GM12892 (cell line): ENCODE measurements around the gene SLIT3.

Source experiments
- DNase-seq: peaks from one replicate; pipeline ENCODE4 v3.0.0; 2011; ENCODE audit not compliant: insufficient read length
- FAIRE-seq: peaks from 2 replicates; lab custom pipeline; 2011; peaks lifted over from hg19 to GRCh38; lab: Jason Lieb, UNC
- POLR2A ChIP-seq: IDR thresholded peaks from 2 replicates; pipeline ENCODE4 v1.6.1; 2011; ENCODE audit warnings: low read depth, low read length, control low read depth
- POLR2AphosphoS5 ChIP-seq: IDR thresholded peaks from 2 replicates; pipeline ENCODE4 v1.6.1; 2011; ENCODE audit warnings: low read depth, low read length, control low read depth
- TAF1 ChIP-seq: IDR thresholded peaks from 2 replicates; pipeline ENCODE4 v1.6.1; 2011; ENCODE audit warnings: low read depth, mild to moderate bottlenecking, control low read depth, low read length, borderline replicate concordance

Gene SLIT3

DNA sequence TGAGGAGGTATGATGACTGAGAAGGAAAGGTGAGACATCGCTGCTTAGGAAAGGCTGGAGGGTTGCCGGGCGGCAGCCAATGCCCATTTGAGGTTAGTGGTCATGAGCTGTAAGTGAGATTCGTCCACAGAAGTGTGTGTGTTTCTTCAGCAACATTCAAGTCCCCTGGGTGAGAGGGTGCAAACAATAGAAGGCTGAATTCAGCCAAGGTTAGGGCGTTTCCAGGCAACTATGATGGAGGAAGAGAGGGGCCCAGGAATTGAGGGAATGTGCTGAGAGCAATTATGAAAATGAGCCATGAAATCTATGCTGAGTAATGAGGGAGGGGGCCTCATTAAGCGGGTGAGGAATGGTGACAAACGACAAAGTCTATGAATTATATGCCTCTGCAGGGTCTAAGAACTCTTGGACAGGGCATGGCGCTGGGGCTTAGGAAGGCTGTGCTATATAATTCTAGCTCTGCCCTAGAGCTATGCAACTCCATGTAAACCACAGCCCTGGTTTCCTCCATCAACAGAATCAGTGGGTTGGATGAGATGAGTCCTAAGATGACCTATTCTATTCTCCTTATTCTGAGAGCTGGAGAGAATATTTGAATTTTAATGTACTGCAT, 96.0 kb downstream of the SLIT3 start:
- DNase-seq (no peak), FAIRE-seq (no peak)
- TF ChIP-seq TAF1 = no peak
- no peak for TF ChIP-seq POLR2AphosphoS5
- TF ChIP-seq POLR2A = no peak

DNA sequence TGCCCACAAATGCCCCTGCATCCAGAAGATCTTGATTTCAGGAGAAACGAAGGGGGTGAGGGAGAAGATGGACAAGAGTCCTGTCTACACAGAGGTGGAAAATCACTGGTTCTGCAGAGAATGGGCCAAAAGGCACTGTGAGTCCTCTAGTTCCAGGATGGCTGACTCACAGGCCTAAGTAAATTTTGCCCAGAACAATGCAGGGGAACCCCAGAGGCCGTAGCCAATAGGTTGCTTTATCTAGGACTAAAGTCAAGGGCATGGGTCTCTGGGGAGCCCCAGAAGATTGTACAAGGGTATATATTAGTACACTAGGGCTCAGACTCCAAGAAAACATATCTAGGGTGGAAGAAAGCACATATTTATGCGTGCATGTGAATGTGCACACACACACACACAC, 98.0 kb downstream of the SLIT3 start:
- DNase-seq (no peak), FAIRE-seq (no peak)
- no peak for TF ChIP-seq POLR2AphosphoS5
- no peak for TF ChIP-seq POLR2A
- no peak for TF ChIP-seq TAF1

DNA sequence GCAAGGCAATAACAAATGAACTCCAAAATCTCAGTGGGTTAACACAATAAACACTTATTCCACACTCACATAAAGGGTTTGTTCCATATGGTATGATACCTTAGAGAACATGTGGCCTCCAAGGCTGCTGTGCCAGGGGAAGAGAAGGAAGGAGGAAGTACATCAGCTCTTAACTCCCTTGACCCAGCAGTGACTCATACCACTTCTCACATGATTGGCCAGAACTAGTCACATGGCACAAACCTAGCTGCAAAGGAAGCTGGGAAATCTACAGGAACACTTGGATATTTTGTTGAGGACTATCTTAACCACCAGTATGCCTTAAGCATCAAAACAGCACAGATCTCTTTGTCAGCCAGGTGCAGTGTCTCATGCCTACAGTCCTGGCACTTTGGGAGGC, 99.3 kb downstream of the SLIT3 start:
- TF ChIP-seq POLR2AphosphoS5 (no peak), POLR2A (no peak), TAF1 (no peak)
- no peak for DNase-seq
- no peak for FAIRE-seq

DNA sequence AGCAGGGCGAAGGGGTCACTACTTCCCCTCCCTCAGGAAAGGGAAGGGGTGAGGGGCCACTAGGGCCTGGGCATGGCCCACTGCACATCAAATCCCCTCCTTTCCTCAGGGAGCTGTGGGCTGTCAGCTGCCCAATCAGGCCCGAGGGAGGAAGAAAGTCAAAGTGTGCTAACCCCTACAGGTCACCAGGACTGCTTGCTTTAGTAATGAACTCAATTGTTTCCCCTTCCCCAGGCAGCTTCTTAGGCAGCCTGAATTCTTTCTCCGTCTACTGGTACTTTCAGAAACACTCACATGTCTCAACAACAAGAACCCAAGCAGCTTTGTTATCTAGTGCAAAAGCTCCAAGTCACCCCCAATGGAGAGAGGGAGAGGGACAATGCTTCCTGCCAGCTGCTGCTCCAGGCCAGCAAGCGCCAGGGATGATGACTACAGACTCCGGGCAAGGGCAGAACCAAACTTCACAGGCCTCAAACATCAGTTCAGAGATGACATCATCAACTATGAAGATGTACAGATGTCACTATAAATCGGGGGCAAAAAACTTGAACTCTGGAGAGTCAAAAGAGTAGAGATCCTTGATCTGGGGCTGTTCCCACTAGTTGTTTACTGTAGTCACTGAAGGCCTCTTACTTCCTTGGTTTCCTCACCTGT, 100.7 kb downstream of the SLIT3 start:
- TF ChIP-seq POLR2A (no peak), POLR2AphosphoS5 (no peak), TAF1 (no peak)
- FAIRE-seq = no peak
- no peak for DNase-seq

DNA sequence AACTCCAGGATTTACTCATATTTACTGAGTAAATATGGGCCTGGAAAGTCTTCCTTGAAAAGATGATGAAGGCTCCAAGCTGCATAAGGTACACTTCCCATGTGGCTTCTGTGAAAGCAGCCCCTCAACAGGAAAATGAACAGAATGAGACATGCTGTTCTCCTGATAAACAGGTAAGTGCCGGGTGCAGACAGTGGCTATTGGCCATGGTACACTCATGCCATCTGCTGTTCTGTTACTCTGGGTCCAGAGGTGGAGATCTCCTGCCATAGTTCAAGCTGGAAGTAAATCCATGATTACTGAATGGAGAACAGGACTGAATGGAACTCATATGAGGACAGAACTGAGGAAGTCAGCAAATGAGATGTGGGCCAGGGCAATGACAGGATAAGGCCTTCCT, 103.6 kb downstream of the SLIT3 start:
- DNase-seq (no peak), FAIRE-seq (no peak)
- TF ChIP-seq TAF1 (no peak), POLR2A (no peak), POLR2AphosphoS5 (no peak)

DNA sequence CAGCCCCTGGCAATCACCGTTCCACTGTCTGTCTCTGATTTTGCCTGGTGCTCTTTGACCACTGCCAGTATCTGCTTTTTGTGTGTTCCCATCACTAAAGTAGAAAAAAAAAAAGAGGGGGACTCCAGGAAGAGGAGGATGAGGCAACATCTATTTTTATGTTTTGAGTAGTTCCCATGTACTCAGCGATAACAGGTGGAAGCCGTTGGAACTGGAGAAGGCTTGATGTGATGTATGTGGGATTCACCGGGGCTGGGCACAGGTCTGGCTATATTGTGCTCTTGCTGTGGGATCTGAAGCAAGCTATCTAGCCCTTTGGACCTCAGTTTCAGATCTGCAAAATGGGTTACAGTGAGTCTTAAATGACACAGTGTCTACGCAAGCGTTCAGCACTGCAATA, 104.9 kb downstream of the SLIT3 start:
- DNase-seq = no peak
- TF ChIP-seq POLR2AphosphoS5 (no peak), POLR2A (no peak), TAF1 (no peak)
- FAIRE-seq = no peak

DNA sequence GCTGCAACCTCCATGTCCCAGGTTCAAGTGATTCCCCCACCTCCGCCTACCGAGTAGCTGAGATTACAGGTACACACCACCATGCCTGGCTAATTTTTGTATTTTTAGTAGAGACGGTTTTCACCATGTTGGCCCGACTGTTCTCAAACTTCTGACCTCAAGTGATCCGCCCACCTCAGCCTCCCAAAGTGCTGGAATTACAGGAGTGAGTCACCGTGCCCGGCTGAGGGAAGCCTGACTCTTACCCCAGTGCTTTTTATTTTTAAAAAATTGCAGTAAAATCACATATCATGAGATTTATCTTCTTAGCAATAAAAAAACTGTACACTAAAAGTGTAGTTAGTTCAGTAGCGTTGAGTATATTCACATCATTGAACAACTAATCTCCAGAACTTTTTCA, 105.3 kb downstream of the SLIT3 start:
- DNase-seq (no peak), FAIRE-seq (no peak)
- TF ChIP-seq TAF1 (no peak), POLR2A (no peak), POLR2AphosphoS5 (no peak)

DNA sequence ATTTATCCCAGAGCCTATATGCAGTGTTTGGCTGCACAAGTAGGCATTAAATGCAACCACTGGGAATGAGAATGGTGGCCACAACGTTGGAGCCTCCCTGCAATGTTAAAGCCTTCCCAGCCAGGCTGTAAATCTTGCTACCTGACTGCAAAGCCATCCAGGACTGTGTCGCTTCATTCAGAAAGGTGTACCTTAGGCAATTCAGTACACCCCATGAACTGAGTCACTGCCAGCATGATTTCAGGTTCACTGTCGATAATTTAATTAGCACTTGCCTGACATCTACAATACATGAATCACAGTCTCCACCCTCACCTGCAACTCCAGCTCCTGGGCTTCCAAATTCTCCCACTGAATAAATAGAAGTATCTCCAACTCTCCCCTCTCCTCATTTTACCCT, 108.4 kb downstream of the SLIT3 start:
- TF ChIP-seq TAF1 (no peak), POLR2AphosphoS5 (no peak), POLR2A (no peak)
- FAIRE-seq (no peak), DNase-seq (no peak)

DNA sequence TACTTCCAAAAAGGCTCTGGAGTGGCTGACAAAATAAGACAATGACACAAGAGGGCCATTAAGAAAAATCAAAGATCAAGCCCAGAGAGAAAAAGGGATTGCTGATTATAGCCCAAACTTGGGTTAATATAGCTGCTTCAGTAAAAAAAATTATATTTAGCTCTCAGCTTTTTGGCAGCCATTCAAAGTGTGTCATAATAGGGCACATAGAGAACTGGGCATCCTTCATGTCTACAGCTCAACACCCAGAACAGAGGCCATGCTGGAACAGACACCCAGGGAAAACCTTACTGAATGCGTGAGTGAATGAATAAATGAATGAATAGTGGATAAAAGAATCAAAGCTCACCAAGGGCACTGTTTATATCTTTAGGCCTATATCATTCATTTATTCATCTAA, 110.1 kb downstream of the SLIT3 start:
- FAIRE-seq = no peak
- no peak for TF ChIP-seq TAF1
- no peak for TF ChIP-seq POLR2A
- no peak for TF ChIP-seq POLR2AphosphoS5
- no peak for DNase-seq

DNA sequence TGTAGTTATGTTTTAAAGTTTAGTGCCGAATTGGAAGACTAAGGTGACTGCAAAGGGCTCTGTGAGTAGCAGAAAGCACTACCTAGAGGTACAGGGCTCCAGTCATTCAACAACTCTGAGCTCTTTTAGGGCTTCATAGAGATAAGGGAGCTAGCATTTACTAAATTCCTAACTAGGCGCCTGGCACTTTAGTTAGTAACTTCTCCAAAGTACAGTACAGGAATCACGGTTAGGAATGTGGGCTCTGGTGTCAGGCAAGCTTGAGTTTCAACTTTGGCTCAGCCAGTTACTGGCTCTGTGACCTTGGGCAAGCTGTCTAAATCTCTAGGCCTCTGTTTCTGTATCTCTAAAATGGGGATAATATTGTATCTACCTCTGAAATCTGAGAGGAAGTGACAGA, 115.3 kb downstream of the SLIT3 start:
- no peak for DNase-seq
- no peak for FAIRE-seq
- no peak for TF ChIP-seq TAF1
- TF ChIP-seq POLR2AphosphoS5 = no peak
- TF ChIP-seq POLR2A = no peak

DNA sequence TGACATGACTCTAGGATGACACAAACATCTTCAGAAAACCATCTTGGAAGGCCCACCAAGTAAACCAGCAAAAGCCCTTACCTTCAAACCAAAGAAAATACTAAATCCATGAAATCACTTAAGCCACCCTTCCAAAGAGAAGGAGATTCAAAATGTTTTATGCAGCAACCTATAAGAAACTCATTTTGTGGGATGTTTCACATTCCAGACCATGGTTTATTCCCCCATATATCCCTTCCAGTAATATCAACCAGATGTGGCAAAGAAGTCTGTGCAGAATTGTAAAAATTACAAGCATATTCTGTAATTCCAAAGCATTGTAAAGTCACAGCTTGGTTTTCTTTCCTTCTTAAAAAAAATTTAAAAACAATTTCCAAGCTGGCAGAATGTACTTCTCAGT, 117.4 kb downstream of the SLIT3 start:
- no peak for TF ChIP-seq TAF1
- no peak for TF ChIP-seq POLR2AphosphoS5
- no peak for TF ChIP-seq POLR2A
- no peak for DNase-seq
- no peak for FAIRE-seq

DNA sequence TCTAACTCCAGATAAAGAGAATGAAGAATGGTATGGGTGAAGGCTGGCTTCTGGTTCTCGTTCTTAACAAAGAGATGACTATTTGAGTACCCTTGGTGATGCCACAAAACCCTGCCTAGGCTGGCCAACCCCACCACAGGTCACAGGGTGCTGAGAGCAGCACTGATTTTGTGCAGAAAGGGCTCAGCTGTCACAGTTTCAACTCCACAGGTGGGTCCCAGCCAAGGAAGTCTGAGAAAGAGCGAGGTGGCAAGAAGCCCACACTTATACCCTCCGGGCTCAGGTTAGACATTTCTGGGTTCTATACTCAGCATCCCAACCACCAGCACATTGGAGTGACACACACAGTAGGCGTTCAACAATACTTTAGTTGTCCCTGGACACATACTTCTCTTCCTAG, 118.1 kb downstream of the SLIT3 start:
- TF ChIP-seq TAF1 (no peak), POLR2AphosphoS5 (no peak), POLR2A (no peak)
- no peak for DNase-seq
- no peak for FAIRE-seq

DNA sequence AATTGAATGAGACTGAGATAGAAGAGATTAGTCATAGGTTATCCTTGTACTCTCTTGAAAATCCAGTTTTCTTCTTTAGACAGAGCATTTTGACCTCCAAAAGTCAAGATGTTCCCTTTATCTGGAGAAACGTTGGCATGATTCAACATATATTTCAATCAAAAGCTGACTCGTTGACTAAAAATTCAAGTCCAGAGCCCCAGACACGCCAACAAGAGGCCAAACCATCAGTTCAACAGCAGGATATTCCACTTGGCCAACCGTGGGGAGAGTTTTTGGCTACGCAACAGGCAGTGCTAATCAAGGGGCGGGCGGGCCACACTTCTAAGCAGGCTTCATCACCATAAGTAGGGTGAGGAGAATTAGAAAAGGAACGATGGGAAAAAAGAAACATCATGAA, 119.1 kb downstream of the SLIT3 start:
- no peak for DNase-seq
- FAIRE-seq = no peak
- no peak for TF ChIP-seq POLR2A
- no peak for TF ChIP-seq POLR2AphosphoS5
- TF ChIP-seq TAF1 = no peak
